Measurements from ENCODE around the gene MEMO1. TPM values are rescaled to one million over a fixed set of nuclear protein-coding genes. Genes with fewer than 3 reads are reported as not detected.

The MEMO1 gene
- polyA plus RNA-seq, 1 experiment, result 64.5 TPM

DNA sequence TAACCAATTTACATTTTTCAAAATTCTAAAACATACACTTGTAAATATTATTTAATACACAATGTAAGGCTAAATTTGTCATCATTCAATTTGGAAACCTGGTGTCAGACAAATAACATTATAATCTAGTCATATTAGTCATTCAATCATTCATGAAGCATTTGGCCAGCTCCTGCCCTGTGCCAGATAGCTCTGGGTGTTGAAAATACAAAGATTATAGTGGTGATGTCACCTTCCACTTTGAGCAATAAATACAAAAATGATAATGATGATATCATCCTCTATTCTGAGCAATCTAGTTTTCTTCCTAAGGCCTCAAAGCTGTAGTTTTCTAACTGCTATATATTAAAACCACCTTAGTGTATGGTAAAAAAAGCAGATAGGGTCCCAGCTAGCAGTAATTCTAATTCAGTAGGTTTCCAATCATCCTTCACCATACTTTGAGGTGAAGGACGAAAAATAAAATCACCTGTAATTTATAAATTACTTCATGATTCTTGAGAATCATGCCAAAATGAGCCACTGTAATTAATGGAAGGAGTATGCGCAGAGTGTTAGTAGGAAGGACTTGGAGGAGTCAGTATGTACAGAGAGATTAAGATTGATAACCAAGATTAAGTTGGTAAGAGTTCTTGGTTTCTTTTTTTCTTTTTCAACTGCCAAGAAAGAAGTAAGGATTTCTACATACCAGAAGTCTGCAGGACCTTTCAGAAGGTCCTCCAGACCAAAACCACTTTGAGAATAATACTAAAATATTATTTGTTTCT, 23.2 kb downstream of the MEMO1 start:
- no peak for DNase-seq (ENCODE audit: low read depth, low spot score)
- ChIA-PET CTCF (no interaction called here), POLR2A (no interaction called here)
- no peak overlapping the region for H3K27ac ChIP-seq (ENCODE audit: low read depth, low read length)
- H3K9me3 ChIP-seq (ENCODE audit: control insufficient read depth, insufficient read depth, low read length), result no peaks in the 10 kb centered on the region
- no peak overlapping the region for H3K4me3 ChIP-seq (ENCODE audit: low read depth, low read length)
- H3K27me3 ChIP-seq (ENCODE audit: control insufficient read depth, insufficient read depth, low read length), result no peaks in the 10 kb centered on the region
- TF ChIP-seq, protein P1, sequence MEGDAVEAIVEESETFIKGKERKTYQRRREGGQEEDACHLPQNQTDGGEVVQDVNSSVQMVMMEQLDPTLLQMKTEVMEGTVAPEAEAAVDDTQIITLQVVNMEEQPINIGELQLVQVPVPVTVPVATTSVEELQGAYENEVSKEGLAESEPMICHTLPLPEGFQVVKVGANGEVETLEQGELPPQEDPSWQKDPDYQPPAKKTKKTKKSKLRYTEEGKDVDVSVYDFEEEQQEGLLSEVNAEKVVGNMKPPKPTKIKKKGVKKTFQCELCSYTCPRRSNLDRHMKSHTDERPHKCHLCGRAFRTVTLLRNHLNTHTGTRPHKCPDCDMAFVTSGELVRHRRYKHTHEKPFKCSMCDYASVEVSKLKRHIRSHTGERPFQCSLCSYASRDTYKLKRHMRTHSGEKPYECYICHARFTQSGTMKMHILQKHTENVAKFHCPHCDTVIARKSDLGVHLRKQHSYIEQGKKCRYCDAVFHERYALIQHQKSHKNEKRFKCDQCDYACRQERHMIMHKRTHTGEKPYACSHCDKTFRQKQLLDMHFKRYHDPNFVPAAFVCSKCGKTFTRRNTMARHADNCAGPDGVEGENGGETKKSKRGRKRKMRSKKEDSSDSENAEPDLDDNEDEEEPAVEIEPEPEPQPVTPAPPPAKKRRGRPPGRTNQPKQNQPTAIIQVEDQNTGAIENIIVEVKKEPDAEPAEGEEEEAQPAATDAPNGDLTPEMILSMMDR (IDR thresholded peaks at IDR 0.05; ENCODE audit: low read depth, low read length), result no peak

DNA sequence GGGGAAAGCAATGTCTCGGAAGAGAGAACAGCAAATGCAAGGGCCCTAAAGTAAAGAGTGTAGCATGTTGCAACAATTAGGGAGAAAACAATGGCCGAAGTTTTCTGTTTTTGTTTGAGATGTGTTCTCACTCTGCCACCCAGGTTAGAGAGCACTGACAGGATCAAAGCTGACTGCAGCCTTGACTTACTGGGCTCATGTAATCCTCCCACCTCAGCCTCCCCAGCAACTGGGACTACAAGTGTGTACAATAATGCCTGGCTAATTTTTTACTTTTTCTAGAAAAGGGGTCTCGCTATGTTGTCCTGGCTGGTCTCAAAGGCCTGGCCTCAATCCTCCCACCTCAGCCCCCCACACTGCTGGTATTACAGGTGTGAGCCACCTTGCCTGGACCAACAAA, 23.9 kb downstream of the MEMO1 start:
- ChIA-PET POLR2A (no interaction called here), CTCF (no interaction called here)
- H3K4me3 ChIP-seq (ENCODE audit: low read depth, low read length), result no peak overlapping the region
- TF ChIP-seq, protein P1 (IDR thresholded peaks at IDR 0.05; ENCODE audit: low read depth, low read length), result no peak
- H3K27me3 ChIP-seq (ENCODE audit: control insufficient read depth, insufficient read depth, low read length), result no peaks in the 10 kb centered on the region
- DNase-seq (ENCODE audit: low read depth, low spot score), result no peak
- no peak overlapping the region for H3K27ac ChIP-seq (ENCODE audit: low read depth, low read length)
- no peaks in the 10 kb centered on the region for H3K9me3 ChIP-seq (ENCODE audit: control insufficient read depth, insufficient read depth, low read length)

DNA sequence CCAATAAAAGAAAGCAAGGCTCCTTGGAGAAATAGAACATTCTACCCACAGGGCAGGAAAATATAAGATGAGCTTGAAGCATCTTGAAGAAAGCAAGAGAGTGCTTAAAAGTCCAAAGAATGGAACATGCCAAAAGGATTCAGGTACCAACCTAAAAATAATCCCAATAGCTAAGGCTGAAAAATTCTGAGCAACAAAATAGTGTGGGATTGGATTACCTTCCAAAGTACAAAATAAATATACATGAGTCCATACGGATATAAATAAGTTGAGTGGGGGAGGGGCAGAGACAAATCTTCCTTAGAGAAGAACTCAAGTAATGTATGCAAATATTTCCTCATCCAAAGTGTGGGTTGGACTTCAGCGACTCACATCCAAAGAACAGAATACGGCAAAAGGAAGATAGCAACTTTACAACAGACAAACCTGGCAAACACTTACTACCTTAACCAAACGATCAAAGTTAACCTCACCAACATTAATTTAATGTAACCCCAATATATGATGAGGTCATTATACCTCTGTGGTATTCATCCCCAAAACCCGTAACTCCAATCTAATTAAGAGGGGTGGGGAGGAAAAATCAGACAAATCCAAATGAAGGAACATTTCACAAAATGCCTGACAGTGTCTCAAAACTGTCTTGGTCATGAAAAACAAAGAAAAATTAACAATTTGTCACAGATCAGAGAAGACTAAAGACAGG, 26.9 kb downstream of the MEMO1 start:
- no peaks in the 10 kb centered on the region for H3K9me3 ChIP-seq (ENCODE audit: control insufficient read depth, insufficient read depth, low read length)
- POLR2A ChIA-PET, result no interaction called here
- H3K4me3 ChIP-seq (ENCODE audit: low read depth, low read length), result no peak overlapping the region
- CTCF ChIA-PET, result no interaction called here
- no peaks in the 10 kb centered on the region for H3K27me3 ChIP-seq (ENCODE audit: control insufficient read depth, insufficient read depth, low read length)
- H3K27ac ChIP-seq (ENCODE audit: low read depth, low read length), result no peak overlapping the region
- DNase-seq (ENCODE audit: low read depth, low spot score), result no peak
- TF ChIP-seq, protein P1 (IDR thresholded peaks at IDR 0.05; ENCODE audit: low read depth, low read length), result no peak

DNA sequence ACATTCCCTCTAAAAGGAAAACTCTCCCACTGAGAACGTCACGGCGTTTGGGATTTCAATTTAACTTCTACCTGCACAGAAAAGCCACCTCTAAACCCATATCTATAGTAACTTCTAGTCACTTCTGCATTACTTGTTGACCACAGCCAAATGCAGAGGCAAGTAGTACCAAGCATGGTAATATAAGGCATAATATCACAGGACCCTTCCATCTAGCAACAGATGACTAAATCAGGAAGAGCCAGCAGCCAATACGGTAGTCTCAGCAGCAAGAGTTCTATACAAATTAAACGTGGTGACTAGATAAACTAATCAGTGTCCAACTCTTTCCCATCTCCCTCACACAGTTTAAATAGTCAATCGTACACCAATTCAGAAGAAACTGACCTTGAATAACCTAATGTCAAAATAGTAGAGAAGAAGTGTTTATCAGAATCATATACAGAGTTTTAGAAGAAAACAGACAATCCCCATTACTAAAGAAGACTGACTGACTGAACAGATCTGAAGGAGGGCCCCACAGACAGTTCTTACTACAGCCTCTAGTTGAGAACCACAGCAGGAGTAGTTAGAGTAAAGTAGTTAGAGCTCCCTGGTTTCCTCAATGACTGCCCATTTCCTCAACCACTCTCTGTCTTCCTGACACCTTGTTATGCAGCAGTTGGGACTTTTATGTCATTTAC, 30.0 kb downstream of the MEMO1 start:
- Histone ChIP-seq H3K27ac (ENCODE audit: low read depth, low read length) (no peak overlapping the region), H3K9me3 (ENCODE audit: control insufficient read depth, insufficient read depth, low read length) (no peaks in the 10 kb centered on the region), H3K4me3 (ENCODE audit: low read depth, low read length) (no peak overlapping the region), H3K27me3 (ENCODE audit: control insufficient read depth, insufficient read depth, low read length) (no peaks in the 10 kb centered on the region)
- TF ChIP-seq, protein P1 (IDR thresholded peaks at IDR 0.05; ENCODE audit: low read depth, low read length), result no peak
- POLR2A ChIA-PET, result no interaction called here
- CTCF ChIA-PET, result no interaction called here
- DNase-seq (ENCODE audit: low read depth, low spot score), result no peak

DNA sequence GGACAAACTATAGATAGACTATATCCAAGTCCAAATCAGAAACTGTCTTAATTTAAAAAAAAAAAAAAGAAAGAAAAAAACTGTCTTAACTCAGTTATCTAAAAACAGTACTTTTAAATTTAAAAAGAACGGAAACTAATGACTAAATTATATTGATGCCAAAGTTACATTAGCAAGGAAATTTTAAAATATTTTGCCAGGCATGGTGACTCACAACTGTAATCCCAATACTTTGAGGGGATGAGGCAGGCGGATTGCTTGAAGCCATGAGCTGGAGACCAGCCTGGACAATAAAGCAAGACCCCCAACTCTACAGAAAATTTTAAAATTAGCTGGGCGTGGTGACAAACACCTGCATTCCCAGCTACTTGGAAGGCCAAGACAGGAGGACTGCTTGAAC, 30.9 kb downstream of the MEMO1 start:
- H3K27me3 ChIP-seq (ENCODE audit: control insufficient read depth, insufficient read depth, low read length), result no peaks in the 10 kb centered on the region
- H3K4me3 ChIP-seq (ENCODE audit: low read depth, low read length), result no peak overlapping the region
- ChIA-PET POLR2A (no interaction called here), CTCF (no interaction called here)
- H3K9me3 ChIP-seq (ENCODE audit: control insufficient read depth, insufficient read depth, low read length), result no peaks in the 10 kb centered on the region
- no peak overlapping the region for H3K27ac ChIP-seq (ENCODE audit: low read depth, low read length)
- DNase-seq (ENCODE audit: low read depth, low spot score), result no peak
- TF ChIP-seq, protein P1 (IDR thresholded peaks at IDR 0.05; ENCODE audit: low read depth, low read length), result no peak
